HG03342 (cell line): ENCODE results near the gene SLC18A3.
A peak's percentile ranks its signal among the peaks of the same experiment; 100 is the strongest.

ENCODE experiments used
- ATAC-seq: cut with Tn5 transposase; IDR thresholded peaks from one replicate; pipeline ENCODE4 v1.9.1; 2021; ENCODE audit warnings: mild to moderate bottlenecking, moderate library complexity; ENCODE audit not compliant: unreplicated experiment

SLC18A3 gene

DNA sequence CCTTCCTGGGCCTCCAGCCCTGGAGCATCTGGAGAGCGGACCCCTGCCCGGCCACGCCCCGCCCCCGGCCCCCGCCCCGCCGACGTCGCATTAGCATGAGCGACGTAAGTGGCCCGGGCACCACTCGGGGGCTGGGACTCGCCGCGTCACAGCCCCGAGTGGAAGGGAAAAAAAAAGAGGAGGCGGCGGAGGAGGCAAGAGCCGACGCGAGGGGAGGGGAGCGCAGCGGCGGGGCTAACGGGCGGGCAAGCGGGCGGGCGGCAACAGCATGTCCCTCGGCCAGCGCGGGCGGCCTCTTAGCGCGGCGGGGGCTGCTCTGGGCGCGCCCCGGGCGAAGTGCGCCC lies at the start of gene SLC18A3:
TSS of gene SLC18A3 (plus strand) at position 197 of the 344 bp plus-strand sequence. CDS start 431 bp downstream, outside the sequence.
- ATAC-seq, result no peak

DNA sequence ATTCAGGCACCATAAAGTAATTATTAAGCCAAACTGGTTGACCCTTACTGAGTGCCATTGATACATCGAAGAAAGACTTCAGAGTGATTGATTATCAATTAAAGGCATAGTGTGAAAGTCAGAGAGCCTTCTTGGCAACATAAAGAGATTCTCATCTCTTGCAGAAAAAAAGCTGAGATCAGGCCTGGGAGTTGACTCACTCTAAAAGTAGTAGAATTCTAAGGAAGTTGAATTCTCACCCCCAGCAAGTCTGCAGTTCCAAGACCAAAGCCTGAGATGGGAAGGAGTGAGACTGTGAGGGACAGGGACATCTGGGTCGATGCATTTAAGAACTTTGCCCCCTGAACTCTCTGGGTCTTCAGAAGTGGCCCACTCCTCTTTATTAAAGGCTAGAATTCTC lies 49.6 kb upstream of the SLC18A3 start:
- ATAC-seq, result no peak

DNA sequence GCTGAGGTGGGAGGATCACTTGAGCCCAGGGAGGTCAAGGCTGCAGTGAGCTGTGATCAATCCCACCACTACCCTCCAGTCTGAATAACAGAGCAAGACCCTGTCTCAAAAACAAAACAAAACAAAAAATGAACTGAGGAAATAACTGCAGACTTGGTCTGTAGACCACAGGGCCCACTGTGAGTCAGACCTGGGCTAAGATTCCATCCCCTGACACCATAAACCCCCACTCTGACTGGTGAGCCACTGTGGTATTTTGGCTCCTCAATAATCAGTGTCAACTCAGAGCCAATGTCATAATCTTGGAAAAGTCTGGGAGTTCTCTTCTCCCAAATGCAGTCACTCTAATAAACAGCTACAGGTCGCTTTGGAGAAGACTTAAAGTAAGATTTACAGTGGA lies 47.2 kb upstream of the SLC18A3 start:
- ATAC-seq, result no peak

GRCh38 chr10:49564461-49565009 lies 45.6 kb upstream of the SLC18A3 start:
- ATAC-seq, result no peak

- no peak for ATAC-seq
These were observed 42.3 kb upstream of the SLC18A3 start for GRCh38 chr10:49567810-49568209.

GRCh38 chr10:49568235-49568634 lies 41.9 kb upstream of the SLC18A3 start:
- no peak for ATAC-seq

DNA sequence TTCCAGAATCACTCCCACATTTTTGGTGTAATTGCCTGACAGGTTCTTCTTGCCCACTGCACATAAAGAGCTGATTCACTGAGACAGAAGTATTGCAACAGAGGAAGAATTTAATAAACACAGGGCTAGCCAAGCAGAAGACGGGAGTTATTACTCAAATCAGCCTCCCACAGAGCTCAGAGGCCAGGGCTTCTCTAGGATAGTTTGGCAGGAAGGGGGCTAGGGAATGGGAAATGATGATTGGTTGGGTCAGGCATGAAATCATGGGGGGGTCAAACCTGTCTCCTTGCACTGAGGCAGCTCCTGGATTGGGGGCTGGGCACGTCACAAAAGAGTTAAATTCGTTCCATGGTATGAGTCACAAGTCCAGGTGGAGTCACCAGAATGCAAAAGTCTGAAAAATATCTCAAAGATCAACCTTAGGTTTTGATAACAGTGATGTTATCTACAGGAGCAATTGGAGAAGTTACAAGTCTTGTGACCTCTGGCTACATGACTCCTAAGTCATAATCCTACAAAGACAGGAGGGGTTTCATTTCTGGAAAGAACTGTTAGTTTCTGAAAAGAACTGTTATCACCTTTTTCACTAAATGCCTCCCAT lies 41.0 kb upstream of the SLC18A3 start:
- ATAC-seq, result no peak

DNA sequence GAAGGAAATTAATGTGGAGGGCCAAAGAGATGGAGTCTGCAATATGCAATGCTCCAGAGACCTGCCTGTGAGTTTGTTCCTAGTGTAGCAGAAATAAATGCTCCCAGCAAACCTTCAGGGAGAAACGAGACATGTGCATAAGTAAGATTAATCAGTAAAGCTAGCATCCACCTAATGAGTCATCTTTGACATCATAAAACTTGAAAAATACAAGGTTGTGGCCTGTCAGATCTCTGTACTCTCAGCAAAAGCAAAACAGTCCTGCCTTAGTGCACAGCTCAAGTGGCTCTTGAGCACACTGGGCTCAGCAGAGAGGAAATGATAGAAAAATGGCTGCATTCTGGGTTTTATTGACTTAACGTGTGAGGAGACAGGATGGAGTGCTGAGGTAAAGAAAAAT lies 38.7 kb upstream of the SLC18A3 start:
- no peak for ATAC-seq

GRCh38 chr10:49572594-49573114 lies 37.5 kb upstream of the SLC18A3 start:
- no peak for ATAC-seq

DNA sequence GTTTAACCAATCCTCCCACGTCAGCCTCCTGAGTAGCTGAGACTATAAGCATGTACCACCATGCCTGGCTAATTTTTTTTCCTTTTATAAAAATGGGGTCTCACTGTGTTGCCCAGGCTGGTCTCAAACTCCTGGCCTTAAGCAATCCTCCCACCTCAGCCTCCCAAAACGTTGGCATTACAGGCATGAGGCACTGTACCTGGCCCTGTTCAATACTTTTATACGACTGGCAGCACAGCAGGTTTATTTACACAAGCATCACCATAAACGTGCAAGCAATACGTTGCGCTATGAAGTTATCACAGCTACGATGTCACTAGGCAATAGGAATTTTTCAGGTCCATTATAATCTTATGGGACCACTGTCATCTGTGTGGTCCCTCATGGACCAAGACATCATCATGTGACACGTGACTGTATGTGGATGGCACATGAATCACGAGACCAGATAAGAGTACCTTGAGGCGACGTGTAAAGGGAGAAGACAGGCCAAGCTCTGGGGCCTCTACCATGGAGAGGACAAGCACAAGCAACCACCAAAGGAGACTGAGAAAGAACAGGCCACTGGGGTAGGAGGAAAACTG lies 34.5 kb upstream of the SLC18A3 start:
- no peak for ATAC-seq

- no peak for ATAC-seq
These were observed 32.8 kb upstream of the SLC18A3 start for GRCh38 chr10:49577182-49577925.

GRCh38 chr10:49578392-49578791 lies 31.7 kb upstream of the SLC18A3 start:
- no peak for ATAC-seq

GRCh38 chr10:49579621-49580020 lies 30.5 kb upstream of the SLC18A3 start:
- ATAC-seq, result no peak

GRCh38 chr10:49585387-49585786 lies 24.7 kb upstream of the SLC18A3 start:
- ATAC-seq, result no peak

- ATAC-seq, result no peak
These were observed 22.1 kb upstream of the SLC18A3 start for GRCh38 chr10:49587981-49588380.

DNA sequence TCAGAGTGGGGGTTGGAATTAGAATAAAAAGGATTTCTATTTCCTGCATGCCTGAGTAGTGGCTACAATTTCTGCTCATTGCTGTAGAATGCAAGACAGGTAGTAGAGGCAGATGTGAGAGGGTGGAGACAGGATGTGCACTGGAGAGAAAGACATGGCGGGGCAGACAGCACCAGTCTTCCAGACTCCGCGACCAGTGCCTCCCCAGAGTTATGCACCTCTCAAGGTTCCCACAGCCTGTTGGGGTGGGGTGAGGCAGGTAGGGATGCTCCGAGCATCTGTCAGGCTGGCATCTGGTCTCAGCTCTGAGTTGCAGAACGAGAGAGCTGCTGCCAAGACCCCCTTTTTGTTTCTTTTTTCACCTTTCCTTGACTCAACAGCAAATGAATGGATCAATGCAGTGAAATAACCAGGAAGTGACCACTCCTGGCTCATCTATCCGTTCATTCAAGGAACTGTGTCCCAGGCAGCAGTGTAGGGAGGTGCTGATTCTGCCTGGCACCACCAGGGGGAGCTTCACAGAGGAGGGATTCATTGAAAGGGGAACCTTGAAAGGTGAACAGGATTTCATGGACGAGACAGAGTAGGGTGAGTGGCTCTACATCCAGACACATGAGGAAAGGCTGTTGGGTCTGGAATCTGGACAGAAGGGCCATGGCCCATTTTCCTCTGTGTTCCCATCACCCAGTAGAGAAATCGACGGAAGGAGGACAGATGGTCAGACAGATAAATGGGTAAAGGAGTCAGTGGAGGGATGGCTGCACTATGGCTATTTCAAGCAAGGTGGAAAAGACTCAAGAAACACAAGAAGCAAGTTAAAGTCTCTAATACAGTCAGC lies 17.2 kb upstream of the SLC18A3 start:
- peak; percentile 79 for ATAC-seq

DNA sequence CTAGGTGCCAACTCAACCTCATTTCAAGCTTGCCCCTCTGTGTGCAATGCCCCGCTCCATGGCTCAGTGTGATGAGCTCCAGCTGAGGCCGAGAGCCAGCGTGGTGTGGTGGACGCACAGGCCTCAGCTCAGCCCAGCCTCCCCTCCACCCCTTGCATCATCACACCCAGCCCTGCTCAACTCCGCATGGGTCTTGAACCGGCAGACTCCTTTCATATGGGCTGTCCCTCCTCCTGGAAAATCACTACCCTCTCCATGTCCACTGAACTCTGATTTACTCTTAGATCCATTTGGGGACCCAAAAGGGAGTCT lies 16.6 kb upstream of the SLC18A3 start:
- no peak for ATAC-seq

GRCh38 chr10:49593998-49594397 lies 16.1 kb upstream of the SLC18A3 start:
- no peak for ATAC-seq

GRCh38 chr10:49594594-49594993 lies 15.5 kb upstream of the SLC18A3 start:
- no peak for ATAC-seq

DNA sequence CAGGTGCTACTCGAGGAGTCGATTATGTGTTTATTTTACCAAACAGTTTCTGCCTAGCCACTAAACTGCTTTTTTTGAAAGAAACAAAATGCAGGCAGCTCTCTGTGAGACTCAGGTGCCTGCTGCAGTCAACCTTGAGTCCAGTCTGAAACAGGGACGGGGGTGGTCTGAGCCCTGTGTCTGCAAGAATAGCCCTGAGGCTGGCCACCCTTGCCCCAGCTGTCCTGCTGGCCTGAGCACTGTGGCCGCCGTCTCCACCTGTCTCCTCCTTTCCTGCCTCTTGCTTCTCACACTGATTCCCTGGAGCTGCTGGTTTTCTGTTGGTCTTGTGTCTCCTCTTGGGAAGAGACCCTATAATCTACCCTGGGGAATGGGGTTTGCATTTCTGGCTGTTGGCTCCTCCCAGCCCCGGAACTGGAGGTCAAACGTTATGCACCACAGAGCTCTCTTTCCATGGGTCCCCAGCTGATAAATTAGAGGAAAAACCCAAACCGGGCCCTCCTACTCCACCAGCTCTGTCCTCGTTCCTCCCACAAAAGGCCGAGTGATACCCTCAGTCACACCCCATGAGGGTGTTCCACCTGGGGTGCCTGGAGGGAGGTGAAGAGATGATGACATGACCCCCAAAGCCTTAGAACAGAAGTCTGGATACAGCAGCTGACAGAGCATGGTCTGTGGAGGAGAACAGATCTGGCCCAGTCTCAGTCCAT lies 15.0 kb upstream of the SLC18A3 start:
- ATAC-seq, result no peak
